IPS DF 19.7 (cell line): ENCODE results near the gene SH3RF1.

Source experiments
- DNase-seq: peaks from one replicate; pipeline ENCODE4 v3.0.0-alpha.2; 2013; ENCODE audit warnings: low read depth, low spot score

SH3RF1 gene

DNA sequence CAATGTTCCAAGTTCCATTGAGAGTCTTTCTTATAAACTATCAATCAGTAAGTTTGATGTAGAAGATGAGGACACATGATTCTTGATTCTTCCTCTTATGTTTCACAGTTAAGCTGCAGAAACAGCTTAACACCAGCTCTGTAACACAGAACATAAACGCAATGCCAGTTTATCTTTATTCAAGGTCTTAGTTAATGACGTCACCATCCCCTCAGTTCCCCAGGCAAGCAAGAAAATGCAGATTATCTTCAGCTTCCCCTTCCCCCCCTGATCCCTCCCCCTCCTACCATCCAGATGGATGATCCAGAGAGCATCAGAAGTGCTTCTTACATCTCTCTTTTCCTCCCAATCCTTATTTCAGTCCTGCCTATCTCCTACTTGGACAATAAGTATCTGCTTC lies 4.4 kb upstream of the SH3RF1 start:
- no peak for DNase-seq

DNA sequence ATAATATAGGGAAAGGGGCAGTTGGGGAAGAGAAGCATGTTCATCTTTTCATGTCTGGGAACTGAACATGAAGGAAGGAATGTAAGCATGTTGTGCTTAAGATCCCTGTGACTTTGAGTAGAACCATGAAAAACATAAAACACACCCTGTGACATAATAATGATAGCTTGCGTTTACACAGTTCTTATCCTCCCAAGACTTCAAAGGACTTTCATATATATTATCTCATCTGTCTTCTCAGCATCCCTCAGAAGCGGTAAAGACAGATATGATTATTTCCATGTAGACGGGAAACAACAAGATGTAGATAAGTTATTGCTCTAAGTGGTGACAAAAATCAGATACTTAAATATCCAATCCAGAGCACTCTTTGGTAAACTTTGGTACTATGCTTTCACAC lies 3.3 kb upstream of the SH3RF1 start:
- DNase-seq = no peak

GRCh38 chr4:169272265-169272886 lies 1.6 kb upstream of the SH3RF1 start:
- DNase-seq = no peak

DNA sequence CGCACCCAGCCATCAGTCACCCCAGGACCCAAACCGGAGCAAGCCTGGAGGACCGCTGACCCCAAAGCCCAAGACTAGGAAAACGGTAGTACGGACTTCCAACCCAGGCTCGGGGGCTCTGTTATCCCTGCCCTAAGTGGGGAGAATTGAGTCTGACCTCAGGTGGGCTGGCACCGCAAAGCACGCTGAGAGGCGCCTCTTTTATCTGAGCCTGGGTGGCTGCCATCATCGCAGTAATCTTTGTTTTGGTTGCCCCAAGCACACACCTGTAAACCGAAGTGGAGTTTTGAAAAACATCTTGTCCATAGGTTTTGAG lies 894 bp upstream of the SH3RF1 start:
- no peak for DNase-seq

DNA sequence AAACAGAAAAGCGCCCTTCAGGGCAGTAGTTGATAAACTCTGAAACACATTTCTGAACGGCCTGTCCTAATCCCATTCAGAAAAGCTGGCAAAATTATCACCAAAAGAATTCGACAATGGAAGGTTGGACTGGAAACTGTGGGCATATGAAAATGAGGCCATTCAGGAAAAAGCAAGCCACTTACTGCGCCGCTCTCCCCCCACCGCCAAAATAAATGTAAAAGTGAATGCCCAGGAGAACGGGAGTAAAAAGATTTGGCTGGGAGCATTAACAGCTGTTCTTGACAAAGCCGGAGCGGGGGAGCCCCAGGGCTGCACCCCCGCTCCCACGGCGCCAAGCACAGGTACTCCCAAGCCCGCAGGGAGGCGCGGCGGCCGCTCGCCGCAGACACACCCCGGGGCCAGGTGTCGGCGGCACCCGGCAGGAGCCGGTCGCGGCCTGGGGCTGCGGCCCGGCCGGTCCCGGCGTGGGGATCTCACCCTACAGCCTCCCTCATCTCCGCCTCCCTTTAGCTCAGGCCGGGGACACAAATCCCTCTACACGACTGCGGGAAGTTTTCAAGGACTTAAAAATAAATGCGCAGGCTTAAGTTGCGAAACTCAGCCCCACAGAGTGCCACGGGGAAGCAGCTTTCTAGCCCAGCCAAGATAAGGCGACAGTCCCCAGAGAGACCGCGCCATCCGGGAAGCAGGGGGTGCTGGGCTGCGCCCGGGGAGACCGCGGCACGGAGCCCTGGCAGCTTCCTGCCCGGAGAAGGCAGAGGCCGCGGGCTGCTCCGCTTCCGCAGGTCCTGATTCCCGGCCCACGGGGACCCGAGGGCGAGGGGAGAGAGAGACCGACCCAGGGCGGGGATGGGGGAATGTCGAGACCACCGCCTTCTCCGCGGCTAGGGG lies 593 bp downstream of the SH3RF1 start:
- no peak for DNase-seq

DNA sequence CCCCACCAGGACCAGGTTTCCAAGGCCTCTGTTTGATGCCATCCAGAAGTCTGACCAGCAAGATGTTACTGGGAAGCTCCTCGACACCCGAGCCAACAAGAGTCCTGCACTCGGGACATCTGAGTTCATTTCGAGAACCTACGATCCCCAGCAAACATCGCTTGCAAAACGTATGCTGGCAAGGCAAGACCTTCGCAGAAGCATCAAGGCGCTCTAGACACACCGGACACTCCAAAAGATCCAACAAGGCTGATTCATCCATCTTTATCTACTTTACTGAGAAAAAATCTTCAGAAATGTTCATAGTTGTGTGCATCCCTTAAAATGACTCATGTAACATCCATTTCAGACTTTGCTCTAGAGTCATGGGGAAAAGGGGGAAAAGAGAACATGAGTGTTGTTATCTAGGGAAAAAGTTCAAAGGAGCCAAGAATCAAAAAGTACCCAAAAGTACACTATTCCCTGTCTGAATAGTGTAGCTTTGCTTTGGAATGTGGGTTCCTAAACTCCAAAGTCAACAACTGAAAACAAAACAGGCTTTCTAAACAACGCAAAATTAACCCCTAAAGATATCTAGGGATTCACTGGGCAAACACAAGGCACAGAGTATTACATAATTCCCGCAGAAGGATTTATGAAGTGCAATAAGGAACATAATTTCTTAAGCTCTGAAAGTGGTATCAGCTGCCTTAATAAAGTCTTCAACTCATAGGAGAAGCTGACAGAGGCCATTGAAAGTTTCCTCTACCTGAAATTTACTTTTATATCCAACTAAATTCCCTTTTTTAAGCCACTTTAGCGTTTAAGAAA lies 1.6 kb downstream of the SH3RF1 start:
- DNase-seq = no peak

- DNase-seq = no peak
These were observed 3.7 kb downstream of the SH3RF1 start for GRCh38 chr4:169267070-169267469.

- DNase-seq = no peak
These were observed 4.1 kb downstream of the SH3RF1 start for GRCh38 chr4:169266661-169267060.

DNA sequence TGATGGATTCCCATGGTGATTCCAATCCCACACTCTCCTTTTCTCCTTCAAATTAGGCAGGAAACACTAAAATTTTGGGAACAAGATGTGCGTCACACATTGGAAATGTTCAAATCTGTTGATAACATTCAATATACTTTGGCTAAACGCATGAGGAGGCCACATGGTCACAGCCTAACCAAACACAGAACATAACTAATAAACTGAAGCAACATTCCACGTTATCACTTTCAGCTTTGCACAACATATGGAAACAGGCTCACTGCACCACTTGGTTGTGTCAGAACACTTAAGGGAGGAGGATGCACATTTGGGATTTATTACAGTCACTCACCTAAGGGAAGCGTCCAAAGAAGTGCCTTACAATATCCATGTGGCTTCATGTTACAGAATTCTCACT lies 4.7 kb downstream of the SH3RF1 start:
- no peak for DNase-seq

DNA sequence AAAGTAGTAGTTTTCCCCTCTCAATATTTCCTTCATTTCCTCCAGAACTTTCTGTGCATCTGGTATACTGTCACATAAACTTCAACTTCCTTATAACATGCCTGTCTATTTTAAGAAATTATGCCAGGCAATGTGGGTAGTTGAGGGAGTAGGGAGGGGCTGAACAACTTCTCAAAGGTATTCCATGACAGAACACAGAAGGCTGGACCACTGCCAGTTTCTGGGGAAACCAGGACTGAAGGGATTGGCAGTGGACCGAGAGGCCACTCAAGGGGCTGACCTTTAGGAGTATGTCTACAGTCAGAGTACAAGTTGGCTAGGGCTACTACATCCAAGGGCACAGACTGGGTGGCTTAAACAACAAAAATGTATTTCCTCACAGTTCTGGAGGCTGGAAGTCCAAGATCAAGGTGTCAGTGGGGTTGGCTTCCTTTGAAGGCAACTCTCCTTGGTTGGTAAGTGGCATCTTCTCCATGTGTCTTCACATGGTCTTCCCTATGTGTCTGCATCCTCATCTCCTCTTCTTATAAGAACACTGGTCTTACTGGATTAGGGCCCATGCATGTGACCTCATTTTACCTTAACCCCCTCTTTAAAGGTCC lies 6.9 kb downstream of the SH3RF1 start:
- DNase-seq = no peak

DNA sequence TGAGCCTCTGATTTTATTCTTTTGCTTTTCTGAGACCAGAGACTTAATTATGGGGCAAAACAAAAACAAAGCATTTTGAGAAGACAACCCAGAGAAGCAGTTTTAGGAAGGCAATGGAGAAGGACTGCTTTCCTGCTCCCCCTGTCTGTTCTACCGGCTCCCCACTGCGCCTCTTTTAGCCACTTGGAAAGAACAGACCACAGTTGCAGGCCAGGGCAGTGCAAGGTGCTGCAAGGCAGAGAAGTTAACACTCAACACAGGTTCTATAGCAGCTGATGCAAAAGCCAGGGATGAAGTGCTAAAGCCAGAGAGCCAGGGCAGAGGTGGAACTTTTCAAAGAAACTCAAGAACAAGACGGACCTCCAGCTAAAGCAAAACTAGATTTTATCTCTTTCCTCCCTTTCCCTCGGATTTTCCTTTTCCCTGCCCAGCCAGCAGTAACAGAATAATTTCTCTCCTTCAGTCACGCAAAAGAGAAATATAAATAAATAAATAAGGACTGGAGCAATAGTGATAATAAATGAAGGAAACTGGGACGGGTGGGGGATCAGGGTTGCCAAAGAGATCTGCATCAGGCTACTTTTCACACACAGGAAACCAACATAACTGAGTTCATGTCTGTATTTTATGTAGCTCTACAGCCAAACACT lies 10.4 kb downstream of the SH3RF1 start:
- no peak for DNase-seq

DNA sequence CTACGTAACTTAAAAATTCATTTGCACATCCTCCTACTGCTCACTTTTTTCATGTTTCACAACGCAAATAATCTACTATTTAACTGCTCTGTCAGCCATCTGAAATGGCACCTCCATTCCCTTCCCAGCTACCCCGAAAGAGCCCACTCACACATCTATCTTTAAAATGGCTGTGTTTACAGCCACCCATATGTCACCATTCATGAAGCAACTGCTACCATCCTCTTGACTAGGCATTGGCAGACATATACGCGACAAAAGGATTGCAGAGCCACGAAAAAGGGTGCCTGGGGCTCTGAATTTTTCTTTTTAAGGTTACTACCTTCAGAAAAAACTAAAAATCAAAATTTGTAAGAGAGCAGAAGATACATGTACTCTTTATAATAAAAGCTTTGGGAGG lies 11.5 kb downstream of the SH3RF1 start:
- DNase-seq = no peak

DNA sequence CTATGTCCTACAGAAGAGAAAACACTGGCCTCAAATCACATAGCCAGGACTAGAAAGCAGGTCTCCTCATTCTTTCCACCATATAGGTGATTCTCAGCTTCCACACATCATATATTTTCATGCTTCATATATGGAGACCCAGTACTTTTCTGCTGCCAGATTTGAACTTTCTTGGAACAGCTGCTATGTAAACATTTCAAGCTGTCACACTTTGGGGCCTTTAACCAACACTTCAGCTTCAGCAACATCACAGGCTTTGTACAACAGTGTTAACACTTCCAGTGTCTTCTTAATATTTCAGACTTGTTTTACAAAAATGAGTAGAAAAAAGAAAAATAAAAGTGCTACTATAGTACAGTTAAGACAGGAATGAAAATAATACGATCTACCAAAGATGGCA lies 12.6 kb downstream of the SH3RF1 start:
- DNase-seq = no peak

DNA sequence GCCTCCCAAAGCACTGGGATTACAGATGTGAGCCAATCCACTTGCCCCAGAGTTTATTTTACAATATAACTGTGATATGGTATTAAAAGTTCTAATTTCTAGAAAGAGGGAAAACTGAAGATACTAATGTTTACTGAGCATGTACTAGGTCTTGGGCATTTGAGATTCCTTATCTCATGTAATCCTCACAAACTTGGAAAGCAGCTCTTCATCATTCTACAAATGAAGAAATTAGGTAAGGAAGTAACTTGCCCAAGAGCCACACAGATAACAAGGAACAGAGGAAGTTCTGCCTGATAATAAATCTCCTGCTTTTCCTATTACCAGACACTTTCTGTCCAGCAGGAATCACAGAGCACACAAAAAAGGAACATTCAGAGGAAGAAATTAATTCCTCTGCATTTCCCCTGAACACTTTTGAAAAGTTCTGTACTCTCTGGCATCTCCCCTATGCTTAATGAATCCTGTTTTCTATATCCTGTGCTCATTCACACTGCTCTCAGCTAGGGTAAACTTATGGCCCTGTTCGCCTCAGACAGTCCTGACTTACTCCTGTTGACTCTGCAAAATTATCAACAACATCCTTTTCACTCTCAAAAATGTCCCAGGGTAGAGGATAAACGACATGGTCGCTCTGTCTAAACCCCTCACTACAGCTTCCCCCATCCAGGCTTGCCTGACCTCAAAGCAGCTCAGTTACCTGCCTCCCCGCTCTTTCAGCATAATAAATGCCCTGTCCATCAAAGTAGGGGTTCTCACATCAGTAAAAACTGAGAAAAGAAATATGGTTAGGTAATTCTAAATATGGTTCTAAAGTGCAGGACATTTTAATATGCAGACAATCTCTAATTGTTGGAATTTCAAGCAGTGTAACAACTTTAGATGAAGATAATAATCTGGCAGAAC lies 13.6 kb downstream of the SH3RF1 start:
- DNase-seq = no peak

DNA sequence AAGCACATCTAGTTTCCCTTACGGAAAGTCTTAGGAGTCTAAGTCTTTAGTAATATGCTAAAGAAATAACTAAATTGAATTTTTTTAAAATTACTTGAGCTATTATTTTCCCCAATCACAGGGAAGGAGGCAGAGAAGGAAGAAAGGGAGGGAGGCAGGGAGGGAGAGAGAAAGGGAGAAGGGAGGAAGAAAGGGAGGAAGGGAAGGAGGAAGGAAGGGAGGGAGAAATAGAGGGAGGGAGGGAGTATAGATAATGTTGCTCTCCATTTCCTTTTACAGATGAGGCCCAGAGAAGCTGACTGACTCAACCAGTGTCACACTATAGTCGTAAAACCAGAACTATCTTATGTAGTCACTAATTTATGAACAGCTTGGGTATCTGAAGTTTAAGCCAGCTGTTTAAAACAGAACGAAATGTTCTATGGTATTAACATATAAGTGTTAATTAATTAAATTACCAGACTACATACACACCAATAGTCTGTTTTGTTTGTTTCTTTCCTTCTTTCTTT lies 14.6 kb downstream of the SH3RF1 start:
- no peak for DNase-seq

DNA sequence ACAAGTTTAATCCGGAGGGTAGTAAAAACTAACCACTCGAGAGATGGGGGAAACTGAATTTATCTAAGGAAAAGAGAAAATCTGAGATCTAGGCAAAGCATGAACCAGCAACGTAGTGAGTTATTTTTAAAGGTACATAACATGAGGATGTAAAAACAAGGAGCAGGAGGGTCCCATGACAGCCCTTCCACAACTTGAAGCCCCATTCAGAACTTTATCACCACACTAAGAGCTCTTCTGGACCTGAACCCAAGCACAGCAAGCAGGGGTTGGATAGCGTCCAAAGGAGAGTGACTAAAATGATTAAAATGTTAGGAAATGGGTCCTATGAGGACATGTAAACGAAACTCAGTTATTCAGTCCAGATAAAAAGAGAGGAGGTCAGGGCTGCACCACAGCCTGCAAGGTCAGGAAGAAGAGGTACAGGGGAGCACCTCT lies 16.2 kb downstream of the SH3RF1 start:
- no peak for DNase-seq

DNA sequence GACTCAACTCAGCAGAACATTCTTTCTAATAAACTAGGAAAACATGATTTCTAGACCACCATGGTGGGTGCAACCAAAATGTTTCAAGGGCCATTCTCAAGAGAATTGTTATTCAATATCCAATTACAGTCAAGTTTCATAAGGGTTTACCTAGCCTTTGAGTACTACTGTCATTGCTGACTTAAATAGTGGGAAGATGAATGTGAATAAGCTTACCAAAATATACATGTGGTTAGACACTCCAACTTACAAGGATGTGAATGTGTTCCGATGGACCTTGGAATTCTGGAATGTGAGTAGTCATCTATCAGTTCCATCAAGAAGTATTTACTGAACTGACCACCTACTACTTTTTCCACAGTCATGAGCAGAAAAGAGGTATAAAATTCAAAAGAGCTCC lies 16.9 kb downstream of the SH3RF1 start:
- DNase-seq = no peak

- no peak for DNase-seq
These were observed 17.6 kb downstream of the SH3RF1 start for GRCh38 chr4:169253113-169253671.

- DNase-seq = no peak
These were observed 18.2 kb downstream of the SH3RF1 start for GRCh38 chr4:169252339-169253112.
